Cardiac fibroblast (primary cell): ENCODE measurements around the gene MMRN1.

Source experiments
- DNase-seq, 2 donors: peaks; one replicate each; pipeline versions ENCODE4 v3.0.0 to v3.0.0-alpha.2; 2010; ENCODE audit warnings: low read depth in 2 of 2
- H3K4me3 ChIP-seq, 2 donors: replicated peaks in 1 of 2; 1 replicate in 1 of 2; 2 replicates in 1 of 2; pipeline ENCODE4 v1.5.1; 2011; ENCODE audit warnings: low read depth in 2 of 2, low read length in 2 of 2, mild to moderate bottlenecking in 2 of 2, moderate library complexity in 1 of 2
- CTCF ChIP-seq: IDR thresholded peaks from one replicate; pipeline ENCODE4 v1.5.1; 2011; ENCODE audit warnings: low read depth, mild to moderate bottlenecking, low read length, inconsistent platforms

The MMRN1 gene

GRCh38 chr4:89952458-89952857 lies 57.8 kb downstream of the MMRN1 start:
- no peak for DNase-seq
- H3K4me3 ChIP-seq, result no peak overlapping the region
- TF ChIP-seq CTCF, result no peak

- TF ChIP-seq CTCF, result no peak
- no peak overlapping the region for H3K4me3 ChIP-seq
- DNase-seq, result no peak
These were observed 60.4 kb downstream of the MMRN1 start for GRCh38 chr4:89954906-89955695.

GRCh38 chr4:89957046-89957926 lies 62.6 kb downstream of the MMRN1 start:
- no peak for DNase-seq
- no peak overlapping the region for H3K4me3 ChIP-seq
- no peak for TF ChIP-seq CTCF

GRCh38 chr4:89981789-89982334 lies 87.2 kb downstream of the MMRN1 start:
- no peak for DNase-seq
- no peak overlapping the region for H3K4me3 ChIP-seq
- TF ChIP-seq CTCF, result no peak

GRCh38 chr4:89988268-89988667 lies 93.6 kb downstream of the MMRN1 start:
- DNase-seq, result no peak
- TF ChIP-seq CTCF, result no peak
- H3K4me3 ChIP-seq, result no peak overlapping the region

- no peak overlapping the region for H3K4me3 ChIP-seq
- TF ChIP-seq CTCF, result no peak
- no peak for DNase-seq
These were observed 98.1 kb downstream of the MMRN1 start for GRCh38 chr4:89992744-89993143.
